ENCODE data around the gene LMTK2. TPM values are rescaled to one million over a fixed set of nuclear protein-coding genes. Genes with fewer than 3 reads are reported as not detected.
A peak's percentile ranks its signal among the peaks of the same experiment; 100 is the strongest.

LMTK2 gene
- polyA plus RNA-seq, 3 donors from 2014 or later, result 0.85 to 3.1 (median 1.3) TPM

- Mint-ChIP-seq H3K4me1 (peaks cover 8 to 19% of the 10 kb centered on the region in 2 donors), H3K27me3 (ENCODE audit: low read depth in 3 of 3) (peaks cover 0 to 3% (median 2%) of the 10 kb centered on the region in 3 donors), H3K36me3 (peaks cover 26 to 42% (median 31%) of the 10 kb centered on the region in 3 donors), H3K4me3 (no peak overlapping the region), H3K9me3 (no peaks in the 10 kb centered on the region), H3K27ac (peak overlapping the region in 1 of 6 donors; percentile 36)
- DNase-seq, result no peak
These were observed 90.3 kb downstream of the LMTK2 start for GRCh38 chr7:98196706-98197605.

GRCh38 chr7:98199131-98199530, 92.5 kb downstream of the LMTK2 start:
- H3K4me1 Mint-ChIP-seq, result peaks cover 24 to 35% of the 10 kb centered on the region in 2 donors
- no peak overlapping the region for H3K4me3 Mint-ChIP-seq
- H3K9me3 Mint-ChIP-seq, result no peaks in the 10 kb centered on the region
- H3K36me3 Mint-ChIP-seq, result peaks cover 16 to 32% (median 31%) of the 10 kb centered on the region in 3 donors
- peaks cover 0 to 3% (median 2%) of the 10 kb centered on the region in 3 donors for H3K27me3 Mint-ChIP-seq (ENCODE audit: low read depth in 3 of 3)
- DNase-seq, result no peak
- H3K27ac Mint-ChIP-seq, result no peak overlapping the region

- Mint-ChIP-seq H3K4me1 (peaks cover 24 to 35% of the 10 kb centered on the region in 2 donors), H3K4me3 (no peak overlapping the region)
These were observed 93.7 kb downstream of the LMTK2 start for GRCh38 chr7:98200364-98200763.

GRCh38 chr7:98202367-98203195, 95.9 kb downstream of the LMTK2 start:
- H3K27me3 Mint-ChIP-seq (ENCODE audit: low read depth in 3 of 3), result peaks cover 0 to 3% (median 0%) of the 10 kb centered on the region in 3 donors
- H3K36me3 Mint-ChIP-seq, result peaks cover 21 to 24% (median 23%) of the 10 kb centered on the region in 3 donors
- H3K27ac Mint-ChIP-seq, result peak overlapping the region in 4 of 6 donors; percentile 15 to 50 (median 33)
- H3K4me3 Mint-ChIP-seq, result peak overlapping the region; percentile 38 to 53 (median 42)
- peaks cover 24 to 35% of the 10 kb centered on the region in 2 donors for H3K4me1 Mint-ChIP-seq
- no peaks in the 10 kb centered on the region for H3K9me3 Mint-ChIP-seq
- peak; percentile 40 to 52 (median 50) for DNase-seq

More at GRCh38 chr7:98200364-98200763, 93.7 kb downstream of the LMTK2 start:
- H3K27ac Mint-ChIP-seq, result peak overlapping the region in 1 of 6 donors; percentile 18
- peaks cover 0 to 3% (median 2%) of the 10 kb centered on the region in 3 donors for H3K27me3 Mint-ChIP-seq (ENCODE audit: low read depth in 3 of 3)
- no peak for DNase-seq
- H3K9me3 Mint-ChIP-seq, result no peaks in the 10 kb centered on the region
- peaks cover 16 to 28% (median 26%) of the 10 kb centered on the region in 3 donors for H3K36me3 Mint-ChIP-seq

GRCh38 chr7:98203261-98203963, 96.8 kb downstream of the LMTK2 start:
- Mint-ChIP-seq H3K27me3 (ENCODE audit: low read depth in 3 of 3) (peaks cover 0 to 3% (median 0%) of the 10 kb centered on the region in 3 donors), H3K27ac (no peak overlapping the region), H3K4me3 (no peak overlapping the region), H3K4me1 (peaks cover 24 to 35% of the 10 kb centered on the region in 2 donors), H3K9me3 (no peaks in the 10 kb centered on the region), H3K36me3 (peaks cover 17 to 28% (median 21%) of the 10 kb centered on the region in 3 donors)
- no peak for DNase-seq

- Mint-ChIP-seq H3K4me3 (no peak overlapping the region), H3K27ac (no peak overlapping the region), H3K27me3 (ENCODE audit: low read depth in 3 of 3) (peaks cover 0 to 3% (median 0%) of the 10 kb centered on the region in 3 donors), H3K36me3 (peaks cover 15 to 25% (median 18%) of the 10 kb centered on the region in 3 donors), H3K4me1 (peaks cover 24 to 35% of the 10 kb centered on the region in 2 donors), H3K9me3 (no peaks in the 10 kb centered on the region)
- DNase-seq, result no peak
These were observed 97.4 kb downstream of the LMTK2 start for GRCh38 chr7:98203964-98204605.

GRCh38 chr7:98204670-98205069, 98.0 kb downstream of the LMTK2 start:
- no peak overlapping the region for H3K4me3 Mint-ChIP-seq
- H3K9me3 Mint-ChIP-seq, result no peaks in the 10 kb centered on the region
- peaks cover 27 to 35% of the 10 kb centered on the region in 2 donors for H3K4me1 Mint-ChIP-seq

GRCh38 chr7:98205162-98205845, 98.6 kb downstream of the LMTK2 start:
- Mint-ChIP-seq H3K4me3 (no peak overlapping the region), H3K27ac (no peak overlapping the region), H3K9me3 (no peaks in the 10 kb centered on the region), H3K4me1 (peaks cover 29 to 30% of the 10 kb centered on the region in 2 donors), H3K36me3 (peaks cover 12 to 22% (median 17%) of the 10 kb centered on the region in 3 donors), H3K27me3 (ENCODE audit: low read depth in 3 of 3) (peaks cover 0 to 6% (median 3%) of the 10 kb centered on the region in 3 donors)
- DNase-seq, result no peak

More at GRCh38 chr7:98204670-98205069, 98.0 kb downstream of the LMTK2 start:
- no peak for DNase-seq
- H3K36me3 Mint-ChIP-seq, result peaks cover 12 to 22% (median 17%) of the 10 kb centered on the region in 3 donors
- H3K27me3 Mint-ChIP-seq (ENCODE audit: low read depth in 3 of 3), result peaks cover 0 to 3% (median 2%) of the 10 kb centered on the region in 3 donors
- H3K27ac Mint-ChIP-seq, result no peak overlapping the region

- no peak overlapping the region for H3K27ac Mint-ChIP-seq
- DNase-seq, result no peak
- peaks cover 12 to 22% (median 17%) of the 10 kb centered on the region in 3 donors for H3K36me3 Mint-ChIP-seq
- peaks cover 0 to 6% (median 1%) of the 10 kb centered on the region in 3 donors for H3K27me3 Mint-ChIP-seq (ENCODE audit: low read depth in 3 of 3)
- H3K4me3 Mint-ChIP-seq, result no peak overlapping the region
- peaks cover 19 to 25% of the 10 kb centered on the region in 2 donors for H3K4me1 Mint-ChIP-seq
- H3K9me3 Mint-ChIP-seq, result no peaks in the 10 kb centered on the region
These were observed 100.0 kb downstream of the LMTK2 start for GRCh38 chr7:98206451-98207330.

- no peak overlapping the region for H3K27ac Mint-ChIP-seq
- no peak for DNase-seq
- H3K27me3 Mint-ChIP-seq (ENCODE audit: low read depth in 3 of 3), result peaks cover 0 to 6% (median 2%) of the 10 kb centered on the region in 3 donors
- peaks cover 0 to 8% of the 10 kb centered on the region in 2 donors for H3K4me1 Mint-ChIP-seq
- peak overlapping the region; percentile 23 to 62 (median 50) for H3K4me3 Mint-ChIP-seq
- no peaks in the 10 kb centered on the region for H3K9me3 Mint-ChIP-seq
- peaks cover 12 to 22% (median 13%) of the 10 kb centered on the region in 3 donors for H3K36me3 Mint-ChIP-seq
These were observed 102.7 kb downstream of the LMTK2 start for GRCh38 chr7:98209166-98209920.

Measured in immature natural killer cell (primary cell).